Hepatocyte (in vitro differentiated cells): Measurements from ENCODE around the gene TGFBR3L. TPM values are rescaled to one million over a fixed set of nuclear protein-coding genes. Genes with fewer than 3 reads are reported as not detected.

Experiments used
- DNase-seq: peaks from one replicate; pipeline ENCODE4 v3.0.0-alpha.2; 2016; ENCODE audit warnings: low spot score
- H2AFZ ChIP-seq: fragments of 200-600 bp; sonication (generic); 2 replicates; pipeline ENCODE4 v1.6.0; 2016; ENCODE audit warnings: antibody characterized with exemption, mild to moderate bottlenecking
- H3K27ac ChIP-seq: fragments of 200-600 bp; sonication (generic); 2 replicates; pipeline ENCODE4 v1.5.1; 2016; ENCODE audit warnings: mild to moderate bottlenecking
- H3K27me3 ChIP-seq: fragments of 200-600 bp; sonication (generic); 2 replicates; pipeline ENCODE4 v1.6.1; 2016
- H3K36me3 ChIP-seq: fragments of 200-600 bp; sonication (generic); replicated peaks from 2 replicates; pipeline ENCODE4 v1.5.1; 2016; ENCODE audit warnings: low read depth; ENCODE audit not compliant: insufficient read depth
- H3K4me1 ChIP-seq: fragments of 200-600 bp; sonication (generic); 2 replicates; pipeline ENCODE4 v1.5.1; 2016; ENCODE audit warnings: mild to moderate bottlenecking, moderate library complexity; ENCODE audit not compliant: insufficient read depth
- H3K4me2 ChIP-seq: fragments of 200-600 bp; sonication (generic); 2 replicates; pipeline ENCODE4 v1.6.0; 2016
- H3K4me3 ChIP-seq: fragments of 200-600 bp; sonication (generic); 2 replicates; pipeline ENCODE4 v1.5.1; 2016; ENCODE audit warnings: mild to moderate bottlenecking
- H3K79me2 ChIP-seq: fragments of 200-600 bp; sonication (generic); 2 replicates; pipeline ENCODE4 v1.6.0; 2017; ENCODE audit warnings: mild to moderate bottlenecking
- H3K9me2 ChIP-seq: fragments of 200-600 bp; sonication (generic); replicated peaks from 2 replicates; pipeline ENCODE4 v1.6.0; 2017; ENCODE audit warnings: mild to moderate bottlenecking; ENCODE audit not compliant: insufficient read depth
- H3K9me3 ChIP-seq: fragments of 200-600 bp; sonication (generic); 2 replicates; pipeline ENCODE4 v1.5.1; 2016; ENCODE audit warnings: low read depth, mild to moderate bottlenecking
- H4K20me1 ChIP-seq: fragments of 200-600 bp; sonication (generic); 2 replicates; pipeline ENCODE4 v1.6.0; 2016; ENCODE audit warnings: mild to moderate bottlenecking; ENCODE audit not compliant: insufficient read depth, poor library complexity, severe bottlenecking
- CTCF ChIP-seq: fragments of 200-600 bp; sonication (generic); IDR thresholded peaks from 2 replicates; pipeline ENCODE4 v1.5.1; 2016; ENCODE audit warnings: antibody characterized with exemption, mild to moderate bottlenecking; ENCODE audit not compliant: poor library complexity
- EZH2 ChIP-seq: fragments of 200-600 bp; sonication (generic); IDR thresholded peaks from 2 replicates; pipeline ENCODE4 v1.6.1; 2016; ENCODE audit warnings: antibody characterized with exemption, mild to moderate bottlenecking, borderline replicate concordance
- EZH2phosphoT487 ChIP-seq: fragments of 200-600 bp; sonication (generic); IDR thresholded peaks from one replicate; pipeline ENCODE4 v1.6.1; 2018; ENCODE audit warnings: antibody characterized with exemption, mild to moderate bottlenecking, low read depth, moderate library complexity; ENCODE audit not compliant: unreplicated experiment, severe bottlenecking
- WGBS: methylation state at CpG from one replicate; pipeline ENCODE4 v1.1.6; 2016; ENCODE audit warnings: low lambda C conversion rate; ENCODE audit errors: missing lambda C conversion rate; 5-methylcytosine and 5-hydroxymethylcytosine counted together
- polyA plus RNA-seq: library from polyadenylated mRNA; unstranded; fragments of >200 nt; fragmentation: Nextera tagmentation; extraction: Ambion mirVana; gene quantifications from 2 replicates; pipeline ENCODE4 v1.2.1, GENCODE V29; 2016
- total RNA-seq: library from RNA; depleted of rRNA; stranded (reverse); fragments of >200 nt; gene quantifications from 2 replicates; pipeline ENCODE4 v1.2.3, GENCODE V29; 2014

Gene TGFBR3L
- total and polyA plus RNA-seq, 2 experiments from 2014 or later, result 8.5 TPM; not detected in 1

DNA sequence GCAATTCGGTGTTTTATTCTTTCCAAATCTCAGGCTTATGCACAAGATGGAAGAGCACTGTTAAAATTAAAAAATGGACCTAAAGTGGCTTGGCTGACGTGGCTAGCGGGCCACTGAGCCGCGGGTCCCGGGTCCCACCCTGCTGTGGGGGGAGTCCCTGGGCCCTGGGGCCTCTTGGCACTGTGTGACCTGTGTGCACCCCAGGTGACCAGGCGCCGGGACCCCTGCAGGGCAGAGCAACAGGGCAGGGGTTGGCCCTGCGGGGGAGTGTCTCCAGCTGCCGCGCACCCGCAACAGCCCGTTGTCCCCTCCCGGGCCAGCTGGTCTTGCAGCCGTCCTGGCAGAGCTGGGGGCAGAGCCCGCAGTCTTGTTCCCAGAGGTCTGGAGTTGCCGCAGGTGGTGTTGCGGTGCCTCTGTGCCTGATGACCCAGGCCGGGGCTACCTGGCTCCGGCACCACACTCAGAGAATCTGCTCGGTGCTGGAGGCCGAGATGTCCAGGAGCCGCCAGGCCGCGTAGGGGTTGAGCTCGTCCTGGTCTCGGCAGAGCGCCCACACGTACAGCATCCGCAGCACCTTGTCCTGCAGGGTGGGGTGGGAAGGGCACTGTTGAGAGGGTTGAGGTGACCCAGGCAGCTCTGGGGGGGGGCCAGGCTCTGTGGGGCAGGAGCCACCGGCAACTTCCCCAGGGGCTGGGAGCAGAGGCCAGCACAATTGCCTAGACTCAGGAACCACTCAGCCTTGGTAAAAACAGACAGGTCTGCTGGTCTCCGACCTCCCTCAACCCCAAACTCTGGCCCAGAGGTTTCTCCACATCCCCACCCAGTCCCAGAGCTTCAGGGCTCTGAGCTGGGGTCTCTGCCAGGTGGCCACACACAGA, 12.3 kb downstream of the TGFBR3L start:
- no peak for DNase-seq
- no peak overlapping the region for H3K27ac ChIP-seq

DNA sequence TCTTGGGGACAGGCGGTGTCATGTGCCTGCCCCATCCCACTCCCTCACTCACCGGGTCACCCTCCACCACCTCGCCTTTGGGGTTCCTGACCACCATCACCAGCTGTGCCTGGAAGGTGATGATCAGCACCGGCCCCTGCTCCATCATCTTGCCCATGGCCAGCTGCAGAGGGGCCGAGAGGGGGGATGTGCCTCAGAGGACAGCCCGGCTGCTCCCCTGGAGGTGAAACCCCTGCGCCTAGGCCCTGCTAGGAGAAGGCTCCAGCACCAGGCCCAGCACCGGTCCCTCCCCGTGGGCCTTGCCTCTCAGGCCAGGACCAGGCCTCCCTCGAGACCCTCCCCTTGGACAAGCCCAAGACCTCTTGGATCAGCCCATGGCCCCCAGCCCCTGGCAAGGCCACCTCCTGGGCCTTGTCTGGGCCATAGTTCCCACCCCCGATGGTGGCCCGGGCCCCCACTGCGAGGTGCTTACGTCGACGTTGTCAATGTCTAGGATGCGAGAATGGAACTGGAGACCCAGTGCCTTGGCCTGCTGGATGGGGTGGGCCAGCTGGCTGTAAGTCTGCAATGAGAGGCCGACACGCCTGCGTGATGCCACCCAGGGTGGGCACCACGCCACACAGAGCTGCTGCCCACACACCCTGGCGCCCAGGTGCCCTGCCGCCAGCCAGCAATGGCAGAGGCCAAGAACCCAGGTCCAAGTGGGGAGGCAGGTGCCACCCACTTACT, 13.1 kb downstream of the TGFBR3L start:
- Histone ChIP-seq H3K9me2 (no peaks in the 10 kb centered on the region), H3K4me1 (peaks cover 28% of the 10 kb centered on the region), H3K4me2 (no peak overlapping the region), H3K79me2 (no peaks in the 10 kb centered on the region), H4K20me1 (no peaks in the 10 kb centered on the region), H2AFZ (no peak overlapping the region), H3K27ac (peak overlapping the region; percentile 62), H3K9me3 (no peaks in the 10 kb centered on the region), H3K4me3 (no peak overlapping the region), H3K27me3 (no peaks in the 10 kb centered on the region), H3K36me3 (no peaks in the 10 kb centered on the region)
- TF ChIP-seq EZH2 (no peak), CTCF (no peak), EZH2phosphoT487 (no peak)
- DNase-seq, result no peak
- WGBS, result 95% methylated on average over 23 of the region's 23 CpGs

More for the DNA sequence above, 12.3 kb downstream of the TGFBR3L start:
- no peaks in the 10 kb centered on the region for H3K79me2 ChIP-seq
- no peak overlapping the region for H3K4me3 ChIP-seq
- no peaks in the 10 kb centered on the region for H3K36me3 ChIP-seq
- H4K20me1 ChIP-seq, result no peaks in the 10 kb centered on the region
- no peaks in the 10 kb centered on the region for H3K9me3 ChIP-seq
- no peaks in the 10 kb centered on the region for H3K27me3 ChIP-seq
- H3K4me1 ChIP-seq, result peaks cover 28% of the 10 kb centered on the region
- H2AFZ ChIP-seq, result no peak overlapping the region
- H3K4me2 ChIP-seq, result peak overlapping the region; percentile 98
- TF ChIP-seq EZH2 (no peak), EZH2phosphoT487 (no peak), CTCF (no peak)
- H3K9me2 ChIP-seq, result no peaks in the 10 kb centered on the region
- WGBS, result 92% methylated on average over 31 of the region's 32 CpGs

DNA sequence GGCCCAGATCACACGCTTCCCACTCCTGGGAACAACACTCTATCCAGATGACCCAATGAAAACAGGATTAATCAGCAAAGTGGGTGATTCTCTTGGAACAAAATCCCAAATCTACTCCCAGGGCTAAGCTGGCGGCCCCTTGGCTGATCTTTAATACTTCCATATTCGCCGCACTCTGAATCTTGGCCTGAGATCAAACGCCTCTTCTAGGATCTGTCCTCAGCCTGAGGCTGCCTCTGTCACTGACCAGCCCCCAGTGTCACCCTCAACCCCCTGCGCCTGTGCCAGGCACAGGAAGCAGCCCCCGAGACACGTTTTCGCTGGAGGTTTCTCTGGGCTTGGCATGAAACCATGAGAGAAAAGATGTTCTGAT, 13.7 kb downstream of the TGFBR3L start:
- no peak for DNase-seq
- H4K20me1 ChIP-seq, result no peaks in the 10 kb centered on the region
- H3K27me3 ChIP-seq, result no peaks in the 10 kb centered on the region
- no peaks in the 10 kb centered on the region for H3K79me2 ChIP-seq
- H3K4me3 ChIP-seq, result no peak overlapping the region
- H3K27ac ChIP-seq, result peak overlapping the region; percentile 62
- H3K9me3 ChIP-seq, result no peaks in the 10 kb centered on the region
- TF ChIP-seq CTCF, result no peak
- TF ChIP-seq EZH2, result no peak
- TF ChIP-seq EZH2phosphoT487, result no peak
- H2AFZ ChIP-seq, result no peak overlapping the region
- WGBS, result 77% methylated on average over 9 of the region's 9 CpGs
- no peak overlapping the region for H3K4me2 ChIP-seq
- peaks cover 28% of the 10 kb centered on the region for H3K4me1 ChIP-seq
- H3K36me3 ChIP-seq, result no peaks in the 10 kb centered on the region
- H3K9me2 ChIP-seq, result no peaks in the 10 kb centered on the region
